Placental pericyte (primary cell): ENCODE results near the gene VAV3. TPM values are rescaled to one million over a fixed set of nuclear protein-coding genes. Genes with fewer than 3 reads are reported as not detected.

Experiments
- small RNA-seq: library from RNA; depleted of rRNA; stranded (forward); fragments of <200 nt; gene quantifications from one replicate; pipeline ENCODE3, GENCODE V24; 2012; ENCODE audit warnings: low replicate concordance
- total RNA-seq: library from RNA; depleted of rRNA; stranded (reverse); fragments of >200 nt; gene quantifications from 2 replicates; pipeline ENCODE4 v1.2.3, GENCODE V29; 2012

Gene VAV3, protein sequence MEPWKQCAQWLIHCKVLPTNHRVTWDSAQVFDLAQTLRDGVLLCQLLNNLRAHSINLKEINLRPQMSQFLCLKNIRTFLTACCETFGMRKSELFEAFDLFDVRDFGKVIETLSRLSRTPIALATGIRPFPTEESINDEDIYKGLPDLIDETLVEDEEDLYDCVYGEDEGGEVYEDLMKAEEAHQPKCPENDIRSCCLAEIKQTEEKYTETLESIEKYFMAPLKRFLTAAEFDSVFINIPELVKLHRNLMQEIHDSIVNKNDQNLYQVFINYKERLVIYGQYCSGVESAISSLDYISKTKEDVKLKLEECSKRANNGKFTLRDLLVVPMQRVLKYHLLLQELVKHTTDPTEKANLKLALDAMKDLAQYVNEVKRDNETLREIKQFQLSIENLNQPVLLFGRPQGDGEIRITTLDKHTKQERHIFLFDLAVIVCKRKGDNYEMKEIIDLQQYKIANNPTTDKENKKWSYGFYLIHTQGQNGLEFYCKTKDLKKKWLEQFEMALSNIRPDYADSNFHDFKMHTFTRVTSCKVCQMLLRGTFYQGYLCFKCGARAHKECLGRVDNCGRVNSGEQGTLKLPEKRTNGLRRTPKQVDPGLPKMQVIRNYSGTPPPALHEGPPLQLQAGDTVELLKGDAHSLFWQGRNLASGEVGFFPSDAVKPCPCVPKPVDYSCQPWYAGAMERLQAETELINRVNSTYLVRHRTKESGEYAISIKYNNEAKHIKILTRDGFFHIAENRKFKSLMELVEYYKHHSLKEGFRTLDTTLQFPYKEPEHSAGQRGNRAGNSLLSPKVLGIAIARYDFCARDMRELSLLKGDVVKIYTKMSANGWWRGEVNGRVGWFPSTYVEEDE
- total RNA-seq, result under 0.01 and 0.57 TPM in 2 replicates

DNA sequence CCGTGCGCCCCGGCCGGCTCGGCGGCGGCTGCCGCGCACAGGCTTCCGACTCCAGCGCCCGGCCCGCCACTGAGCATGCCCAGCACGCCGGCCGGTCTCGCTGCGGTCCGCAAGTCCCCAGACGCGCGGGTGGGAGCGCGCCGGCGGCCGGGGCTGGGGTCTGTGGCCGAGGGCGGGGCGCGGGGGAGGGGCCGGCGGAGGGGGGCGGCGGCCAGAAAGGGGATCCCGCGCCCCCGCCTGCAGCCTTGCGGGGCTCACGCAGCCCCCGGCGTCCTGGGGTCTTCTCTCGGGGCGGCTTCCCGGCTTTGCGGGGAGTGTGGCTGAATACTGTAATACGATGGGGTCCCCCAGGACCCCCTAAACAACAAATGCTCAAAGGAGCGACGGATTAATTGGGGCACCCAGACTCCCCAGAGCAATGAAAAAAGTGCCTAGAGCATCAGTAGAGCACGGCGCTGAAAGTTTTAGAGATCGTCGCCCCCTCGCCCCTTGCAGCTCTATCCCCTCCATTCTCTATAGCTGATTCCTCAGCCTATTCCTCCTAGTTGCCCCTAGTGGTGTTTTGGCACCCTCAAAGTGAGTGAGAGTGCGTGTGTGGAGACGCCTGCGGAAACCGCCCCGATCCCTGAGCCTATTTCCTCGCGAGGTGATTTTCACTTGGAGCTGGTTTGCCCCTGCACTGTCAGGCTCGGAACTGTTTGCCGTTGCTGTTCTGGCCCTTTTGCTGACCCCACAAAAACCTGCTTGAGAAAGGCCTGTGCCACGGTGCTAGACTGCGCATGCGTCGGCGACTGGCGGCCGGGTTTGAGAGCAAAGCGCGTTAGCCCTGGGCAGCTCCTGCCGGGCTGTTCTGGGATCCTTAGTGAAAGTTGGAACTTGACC is at the start of gene VAV3:
Gene VAV3, minus strand, starts transcription at position 71 of the 882 bp plus-strand sequence. CDS start 311 bp downstream, outside the sequence.

Small RNA genes within 50 kb of the gene (small RNA-seq; reads per million reads assigned to genes)
- gene MIR7852, result not detected

Other genes starting within 250 kb of the VAV3 start
- gene SLC25A24, start 235.2 kb upstream of the VAV3 start, total RNA-seq, result 41.8 and 113 TPM in 2 replicates